ENCODE measurements around the gene CFD.

DNA sequence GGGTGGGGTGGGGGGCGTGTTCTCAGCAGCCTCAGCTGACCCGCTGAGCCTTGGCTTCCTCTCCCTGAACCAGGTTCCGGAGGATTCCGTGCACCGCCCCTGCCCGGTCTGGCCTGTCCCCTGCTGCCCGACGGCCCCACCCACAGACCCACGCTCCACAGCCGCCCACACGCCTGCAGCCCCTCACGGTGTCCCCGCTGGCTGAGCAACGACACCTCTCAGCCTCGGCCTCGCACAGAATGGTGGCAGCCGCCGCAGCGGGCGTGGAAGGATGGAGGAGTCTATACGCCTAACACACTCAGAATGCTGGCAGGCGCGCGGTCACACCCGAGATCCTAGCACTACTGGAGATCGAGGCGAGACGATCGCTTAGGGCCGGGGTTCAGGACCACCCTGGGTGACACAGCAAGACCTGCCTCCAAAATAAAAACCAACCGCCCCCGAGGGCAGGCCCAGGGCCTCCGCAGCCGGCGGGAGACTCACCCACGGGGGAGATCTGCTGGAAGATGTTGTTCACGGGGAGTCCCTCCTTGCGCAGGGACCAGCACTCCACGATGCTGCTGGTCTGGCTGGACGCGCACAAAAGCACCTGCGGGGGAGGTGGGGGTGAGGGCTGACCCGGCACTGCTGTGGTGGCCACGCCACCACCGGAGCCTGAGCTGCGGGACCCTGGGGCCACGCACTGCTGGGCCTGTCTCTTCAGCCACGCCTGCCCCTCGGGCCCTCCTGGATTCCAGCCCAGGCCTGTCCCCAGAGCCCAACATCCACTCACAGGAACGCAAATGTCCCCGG, 25.2 kb downstream of the CFD start:
- TF ChIP-seq, protein P1, sequence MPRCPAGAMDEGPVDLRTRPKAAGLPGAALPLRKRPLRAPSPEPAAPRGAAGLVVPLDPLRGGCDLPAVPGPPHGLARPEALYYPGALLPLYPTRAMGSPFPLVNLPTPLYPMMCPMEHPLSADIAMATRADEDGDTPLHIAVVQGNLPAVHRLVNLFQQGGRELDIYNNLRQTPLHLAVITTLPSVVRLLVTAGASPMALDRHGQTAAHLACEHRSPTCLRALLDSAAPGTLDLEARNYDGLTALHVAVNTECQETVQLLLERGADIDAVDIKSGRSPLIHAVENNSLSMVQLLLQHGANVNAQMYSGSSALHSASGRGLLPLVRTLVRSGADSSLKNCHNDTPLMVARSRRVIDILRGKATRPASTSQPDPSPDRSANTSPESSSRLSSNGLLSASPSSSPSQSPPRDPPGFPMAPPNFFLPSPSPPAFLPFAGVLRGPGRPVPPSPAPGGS (IDR thresholded peaks at IDR 0.05; ENCODE audit: borderline replicate concordance, insufficient read depth, low read depth, low read length, poor library complexity, severe bottlenecking), result no peak
- TF ChIP-seq POLR2A (IDR thresholded peaks at IDR 0.05; ENCODE audit: low read depth, low read length) (peak; percentile 43; the same call in 1 of the 2 replicates), CREM (IDR thresholded peaks at IDR 0.05; ENCODE audit: low read depth) (no peak), NRF1 (conservative IDR thresholded peaks at IDR 0.05; ENCODE audit: low read depth, low read length) (no peak)
- TF ChIP-seq, protein P2, sequence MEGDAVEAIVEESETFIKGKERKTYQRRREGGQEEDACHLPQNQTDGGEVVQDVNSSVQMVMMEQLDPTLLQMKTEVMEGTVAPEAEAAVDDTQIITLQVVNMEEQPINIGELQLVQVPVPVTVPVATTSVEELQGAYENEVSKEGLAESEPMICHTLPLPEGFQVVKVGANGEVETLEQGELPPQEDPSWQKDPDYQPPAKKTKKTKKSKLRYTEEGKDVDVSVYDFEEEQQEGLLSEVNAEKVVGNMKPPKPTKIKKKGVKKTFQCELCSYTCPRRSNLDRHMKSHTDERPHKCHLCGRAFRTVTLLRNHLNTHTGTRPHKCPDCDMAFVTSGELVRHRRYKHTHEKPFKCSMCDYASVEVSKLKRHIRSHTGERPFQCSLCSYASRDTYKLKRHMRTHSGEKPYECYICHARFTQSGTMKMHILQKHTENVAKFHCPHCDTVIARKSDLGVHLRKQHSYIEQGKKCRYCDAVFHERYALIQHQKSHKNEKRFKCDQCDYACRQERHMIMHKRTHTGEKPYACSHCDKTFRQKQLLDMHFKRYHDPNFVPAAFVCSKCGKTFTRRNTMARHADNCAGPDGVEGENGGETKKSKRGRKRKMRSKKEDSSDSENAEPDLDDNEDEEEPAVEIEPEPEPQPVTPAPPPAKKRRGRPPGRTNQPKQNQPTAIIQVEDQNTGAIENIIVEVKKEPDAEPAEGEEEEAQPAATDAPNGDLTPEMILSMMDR (IDR thresholded peaks at IDR 0.05 in 2 of 3, conservative IDR thresholded peaks at IDR 0.05 in 1 of 3; ENCODE audit: control insufficient read depth in 2 of 3, extremely low read depth in 1 of 3, insufficient read depth in 1 of 3, low read depth in 3 of 3, low read length in 3 of 3), result no peak
